Uterus (tissue), 2 donors: ENCODE results near the gene DPH1.

Experiments used
- CTCF ChIP-seq, 4 experiments: fragments of 200-600 bp in 2 of 4; fragments of 450-650 bp in 2 of 4; sonication (generic) in 2 of 4; IDR thresholded peaks; one replicate each; pipeline ENCODE4 v1.5.1; 2016 to 2019; ENCODE audit warnings: antibody characterized with exemption in 4 of 4, mild to moderate bottlenecking in 2 of 4, moderate library complexity in 1 of 4
- POLR2A ChIP-seq, 2 donors: fragments of 450-650 bp; IDR thresholded peaks; one replicate each; pipeline ENCODE4 v1.6.1; 2016; ENCODE audit warnings: antibody characterized with exemption in 2 of 2, mild to moderate bottlenecking in 1 of 2, moderate library complexity in 1 of 2

- TF ChIP-seq CTCF (IDR thresholded peaks at IDR 0.05) (no peak), POLR2A (IDR thresholded peaks at IDR 0.05) (no peak)
Observed at GRCh38 chr17:2060385-2060658, 30.4 kb downstream of the DPH1 start.
